GM18867 (cell line): ENCODE results near the gene PLIN5.

ENCODE experiments used
- ATAC-seq: cut with Tn5 transposase; IDR thresholded peaks from one replicate; pipeline ENCODE4 v1.9.1; 2021; ENCODE audit warnings: mild to moderate bottlenecking, moderate library complexity; ENCODE audit not compliant: unreplicated experiment

PLIN5 gene

GRCh38 chr19:4524808-4525562 lies 10.0 kb downstream of the PLIN5 start:
- ATAC-seq: no peak

GRCh38 chr19:4523306-4524110 lies 11.5 kb downstream of the PLIN5 start:
- no peak for ATAC-seq

GRCh38 chr19:4522291-4523002 lies 12.6 kb downstream of the PLIN5 start:
- no peak for ATAC-seq

GRCh38 chr19:4521888-4522242 lies 13.2 kb downstream of the PLIN5 start:
- no peak for ATAC-seq

- ATAC-seq: no peak
Observed at GRCh38 chr19:4521170-4521887, 13.7 kb downstream of the PLIN5 start.

GRCh38 chr19:4519521-4520277 lies 15.3 kb downstream of the PLIN5 start:
- no peak for ATAC-seq

- no peak for ATAC-seq
Observed at GRCh38 chr19:4519172-4519496, 15.9 kb downstream of the PLIN5 start.

GRCh38 chr19:4518345-4519171 lies 16.5 kb downstream of the PLIN5 start, which contains the start of gene PLIN4:
PLIN4 (minus strand) TSS chr19:4518486; CDS start chr19:4518272, 214 bp downstream.
- no peak for ATAC-seq

GRCh38 chr19:4517451-4518057 lies 17.5 kb downstream of the PLIN5 start:
- no peak for ATAC-seq

- ATAC-seq: no peak
Observed at GRCh38 chr19:4516939-4517300, 18.1 kb downstream of the PLIN5 start.

- ATAC-seq: no peak
Observed at GRCh38 chr19:4516199-4516938, 18.7 kb downstream of the PLIN5 start.

GRCh38 chr19:4515732-4516131 lies 19.3 kb downstream of the PLIN5 start:
- no peak for ATAC-seq

- no peak for ATAC-seq
Observed at GRCh38 chr19:4513248-4513647, 21.8 kb downstream of the PLIN5 start.

- no peak for ATAC-seq
Observed at GRCh38 chr19:4512070-4512469, 23.0 kb downstream of the PLIN5 start.

GRCh38 chr19:4511300-4512054 lies 23.5 kb downstream of the PLIN5 start:
- ATAC-seq: no peak

GRCh38 chr19:4510435-4511255 lies 24.4 kb downstream of the PLIN5 start:
- no peak for ATAC-seq

- ATAC-seq: no peak
Observed at GRCh38 chr19:4508698-4509097, 26.3 kb downstream of the PLIN5 start.
